Measurements from ENCODE around the gene UCK2. TPM values are rescaled to one million over a fixed set of nuclear protein-coding genes. Genes with fewer than 3 reads are reported as not detected.

UCK2 gene
- total RNA-seq, 1 experiment from 2014 or later: 77.9 TPM

- Histone ChIP-seq H3K79me1 (ENCODE audit: insufficient read depth, low read depth, low read length, poor library complexity, severe bottlenecking) (no peaks in the 10 kb centered on the region), H3K23me2 (ENCODE audit: insufficient read length, low read depth, low read length, poor library complexity, severe bottlenecking) (no peaks in the 10 kb centered on the region), H4K5ac (ENCODE audit: insufficient read length, low read depth, low read length) (no peak overlapping the region), H3K9ac (ENCODE audit: extremely low read depth, insufficient read length, low read length) (no peak overlapping the region), H4K8ac (replicated peaks; ENCODE audit: insufficient read length, low read depth, low read length) (no peak overlapping the region), H3K14ac (ENCODE audit: insufficient read depth, low read length) (no peak overlapping the region), H2BK15ac (ENCODE audit: low read depth, low read length) (no peak overlapping the region), H4K91ac (ENCODE audit: insufficient read length, low read depth, low read length) (no peak overlapping the region), H3K79me2 (ENCODE audit: insufficient read depth, low read length) (peaks cover 68% of the 10 kb centered on the region; the same call in 1 of the 2 replicates), H3K56ac (ENCODE audit: insufficient read length, low read depth, low read length) (no peak overlapping the region), H3K4me2 (ENCODE audit: insufficient read depth, insufficient read length, low read length) (peak overlapping the region; percentile 17), H4K20me1 (ENCODE audit: control insufficient read depth, insufficient read depth, insufficient read length) (peaks cover 2% of the 10 kb centered on the region), H2AFZ (ENCODE audit: low read length) (no peak overlapping the region), H3K4ac (ENCODE audit: low read depth, low read length) (no peak overlapping the region), H2BK5ac (ENCODE audit: insufficient read length, low read length) (no peak overlapping the region), H3K23ac (ENCODE audit: insufficient read length, low read depth, low read length) (no peak overlapping the region), H2BK12ac (ENCODE audit: insufficient read length, low read depth, low read length) (no peak overlapping the region), H2BK120ac (ENCODE audit: low read depth, low read length, poor library complexity, severe bottlenecking) (no peak overlapping the region), H3K9me3 (ENCODE audit: control insufficient read depth, low read depth, low read length) (no peaks in the 10 kb centered on the region), H3K18ac (ENCODE audit: insufficient read length, low read depth, low read length) (no peak overlapping the region), H2AK5ac (ENCODE audit: insufficient read length, low read length) (no peak overlapping the region), H3K27me3 (ENCODE audit: insufficient read depth, low read length) (no peaks in the 10 kb centered on the region), H3K4me1 (ENCODE audit: insufficient read depth, low read length) (peaks cover 17% of the 10 kb centered on the region; the same call in 1 of the 2 replicates), H2BK20ac (ENCODE audit: low read depth, low read length, poor library complexity, severe bottlenecking) (no peak overlapping the region), H3K27ac (ENCODE audit: insufficient read length, low read depth, low read length) (no peak overlapping the region), H3T11ph (ENCODE audit: low read length) (no peak overlapping the region)
- 100% methylated on average over 1 of the region's 3 CpGs for WGBS (ENCODE audit: extremely low coverage, insufficient read length, low lambda C conversion rate)
- Mint-ChIP-seq H3K9me3 (0 out of 5 replicates have a peak, but pooled peaks cover 0 to 5% of the 10 kb centered on the region in 2 experiments), H3K27ac (peak overlapping the region in 2 of 3 experiments; percentile 2 to 3; a peak in 1 of 7 replicates), H3K4me3 (peak overlapping the region; percentile 2 to 12; a peak in 3 of 5 replicates), H3K27me3 (ENCODE audit: low read depth) (no peaks in the 10 kb centered on the region), H3K36me3 (ENCODE audit: insufficient read depth in 1 of 3, low read depth in 3 of 3) (peaks cover 9 to 13% (median 9%) of the 10 kb centered on the region in 3 experiments; a peak in 6 of 7 replicates), H3K4me1 (peaks cover 79 to 80% of the 10 kb centered on the region in 2 experiments)
- no peak for DNase-seq
- no peak for TF ChIP-seq CTCF (conservative IDR thresholded peaks at IDR 0.05)
These were observed 29.2 kb downstream of the UCK2 start for GRCh38 chr1:165856606-165857005.
